GM12878 (cell line): ENCODE measurements around the gene WHAMM. TPM values are rescaled to one million over a fixed set of nuclear protein-coding genes. Genes with fewer than 3 reads are reported as not detected.

ENCODE experiments used
- ATAC-seq: fragments of 200-7000 bp; cut with Tn5 transposase; 3 replicates; pipeline ENCODE4 v1.9.1; 2020; ENCODE audit warnings: mild to moderate bottlenecking, moderate library complexity
- Bru-seq: library from RNA; stranded (reverse); fragments of 400-500 nt; gene quantifications from one replicate; lab custom pipeline; 2021; lab: Mats Ljungman, UMichigan
- BruChase-seq, 2 experiments: library from RNA; stranded (reverse); fragments of 400-500 nt; gene quantifications; one replicate each; lab custom pipeline; 2021; lab: Mats Ljungman, UMichigan
- BruUV-seq: library from RNA; stranded (reverse); fragments of 400-500 nt; replicated peaks from 2 replicates; lab custom pipeline; 2021; lab: Mats Ljungman, UMichigan
- CTCF ChIA-PET: fragments of 300-600 bp; sonication (Branson Sonifier 250); formaldehyde crosslinking; extraction: SDS; loops from one replicate; lab custom pipeline; 2021; ENCODE audit warnings: inconsistent platforms; lab: Yijun Ruan, JAX
- POLR2A ChIA-PET: fragments of 350-600 bp; formaldehyde crosslinking; extraction: SDS; loops from one replicate; lab custom pipeline; 2021; ENCODE audit warnings: inconsistent platforms; lab: Charles Lee
- RAD21 ChIA-PET: fragments of 300-600 bp; sonication (Branson Sonifier 250); formaldehyde crosslinking; loops from one replicate; lab custom pipeline; 2023; ENCODE audit warnings: antibody characterized with exemption; ENCODE audit not compliant: unreplicated experiment; lab: Charles Lee
- SMC1A ChIA-PET: fragments of 300-600 bp; sonication (Branson Sonifier 250); formaldehyde crosslinking; loops from one replicate; lab custom pipeline; 2023; ENCODE audit not compliant: unreplicated experiment, uncharacterized antibody; lab: Charles Lee
- DNase-seq: peaks from one replicate; pipeline ENCODE4 v3.0.0-alpha.2; 2011; ENCODE audit warnings: low read depth, low spot score
- FAIRE-seq: peaks from 3 replicates; lab custom pipeline; 2011; peaks lifted over from hg19 to GRCh38; lab: Jason Lieb, UNC
- H2AFZ ChIP-seq: 2 replicates; pipeline ENCODE4 v1.6.0; 2011; ENCODE audit warnings: low read depth, low read length, control low read depth; ENCODE audit not compliant: control insufficient read depth
- H3K27ac ChIP-seq: 2 replicates; pipeline ENCODE4 v1.5.1; 2011; ENCODE audit warnings: control low read depth; ENCODE audit not compliant: control insufficient read depth, insufficient read depth
- H3K27me3 ChIP-seq, 2 experiments: replicated peaks in 1 of 2; 2 replicates each; pipeline versions ENCODE4 v1.6.0 to v1.6.1; 2011; ENCODE audit warnings: low read length in 1 of 2; ENCODE audit not compliant: control insufficient read depth in 2 of 2, insufficient read depth in 2 of 2
- H3K36me3 ChIP-seq, 2 experiments: 2 replicates each; pipeline ENCODE4 v1.5.1; 2011; ENCODE audit warnings: low read length in 1 of 2; ENCODE audit not compliant: control insufficient read depth in 2 of 2, insufficient read depth in 2 of 2
- H3K4me1 ChIP-seq: 2 replicates; pipeline ENCODE4 v1.6.1; 2011; ENCODE audit warnings: mild to moderate bottlenecking, low read length, moderate library complexity, mixed read lengths; ENCODE audit not compliant: control insufficient read depth, insufficient read depth
- H3K4me2 ChIP-seq: 2 replicates; pipeline ENCODE4 v1.6.0; 2011; ENCODE audit warnings: control low read depth; ENCODE audit not compliant: control insufficient read depth, insufficient read depth
- H3K4me3 ChIP-seq: fragments of 200-600 bp; sonication (generic); 2 replicates; pipeline ENCODE4 v1.5.1; 2016
- H3K79me2 ChIP-seq: 2 replicates; pipeline ENCODE4 v1.6.0; 2011; ENCODE audit warnings: low read length; ENCODE audit not compliant: control insufficient read depth, insufficient read depth
- H3K9ac ChIP-seq: 2 replicates; pipeline ENCODE4 v1.8.0; 2011; ENCODE audit warnings: low read length, control low read depth, mixed read lengths; ENCODE audit not compliant: control insufficient read depth, insufficient read depth
- H3K9me3 ChIP-seq: replicated peaks from 3 replicates; pipeline ENCODE4 v1.5.1; 2011; ENCODE audit warnings: mild to moderate bottlenecking, low read length; ENCODE audit not compliant: control insufficient read depth, insufficient read depth
- H4K20me1 ChIP-seq: 2 replicates; pipeline ENCODE4 v1.6.0; 2011; ENCODE audit not compliant: control insufficient read depth, insufficient read depth
- ASH2L ChIP-seq: fragments of 300-600, 200-600 bp; sonication (generic); IDR thresholded peaks from 2 replicates; pipeline ENCODE4 v1.6.1; 2017; ENCODE audit warnings: low read depth, mild to moderate bottlenecking, borderline replicate concordance
- EGR1 ChIP-seq, 2 experiments: IDR thresholded peaks; 1 replicate in 1 of 2; 2 replicates in 1 of 2; pipeline ENCODE4 v1.6.1; 2011 to 2012; ENCODE audit warnings: low read depth in 2 of 2, low read length in 2 of 2, borderline replicate concordance in 1 of 2, mild to moderate bottlenecking in 1 of 2, moderate library complexity in 1 of 2
- EP300 ChIP-seq, 2 experiments: fragments of 150-350 bp in 1 of 2; IDR thresholded peaks; 2 replicates each; pipeline ENCODE4 v1.6.1; 2011 to 2012; ENCODE audit warnings: low read depth in 2 of 2, low read length in 2 of 2, borderline replicate concordance in 1 of 2, improper control_type of control experiment in 1 of 2, inconsistent platforms in 1 of 2; ENCODE audit not compliant: control insufficient read depth in 1 of 2
- FOXM1 ChIP-seq: IDR thresholded peaks from 2 replicates; pipeline ENCODE4 v1.6.1; 2012; ENCODE audit warnings: low read depth, mild to moderate bottlenecking, inconsistent platforms, low read length, moderate library complexity
- IKZF2 ChIP-seq, 2 experiments: fragments of 450-650 bp; IDR thresholded peaks; 2 replicates each; pipeline ENCODE4 v1.6.1; 2017; ENCODE audit warnings: mild to moderate bottlenecking in 2 of 2, moderate library complexity in 2 of 2
- LARP7 ChIP-seq: fragments of 450-650 bp; IDR thresholded peaks from 2 replicates; pipeline ENCODE4 v1.6.1; 2017; ENCODE audit warnings: mild to moderate bottlenecking
- TCF7 ChIP-seq: IDR thresholded peaks from 2 replicates; pipeline ENCODE4 v1.6.1; 2014; ENCODE audit warnings: antibody characterized with exemption, borderline replicate concordance
- WGBS: methylation state at CpG from one replicate; pipeline ENCODE4 v1.1.6; 2016; ENCODE audit warnings: low lambda C conversion rate; ENCODE audit not compliant: insufficient replicate concordance, insufficient coverage; ENCODE audit errors: missing lambda C conversion rate; 5-methylcytosine and 5-hydroxymethylcytosine counted together
- in situ Hi-C: fragments of 300-500 bp; cut with MboI; formaldehyde crosslinking; loops from 9 replicates; pipeline ENCODE4 v1.14.3; 2018; ENCODE audit warnings: mixed read lengths
- intact Hi-C: fragments of 100-400 bp; cut with micrococcal nuclease; formaldehyde crosslinking; loops from one replicate; pipeline ENCODE4 v1.14.2; 2022; ENCODE audit not compliant: unreplicated experiment
- long read RNA-seq, 2 experiments: library from polyadenylated mRNA; unstranded; transcript quantifications; one replicate each; pipeline ENCODE4 v2.0.0, GENCODE V29; 2019 to 2020
- polyA minus RNA-seq, 3 experiments: library from RNA; depleted of rRNA, polyadenylated mRNA; stranded (reverse); fragments of >200 nt; gene quantifications; 2 replicates each; pipeline ENCODE4 v1.2.3, GENCODE V29; 2011
- polyA plus RNA-seq, 11 experiments: library from polyadenylated mRNA; depleted of rRNA in 4 of 11; unstranded in 6 of 11; stranded (reverse) in 5 of 11; fragments of >200 nt; fragmentation: Nextera tagmentation in 4 of 11; fragmentation: Illumina TruSeq in 1 of 11; extraction: Ambion mirVana in 4 of 11; extraction: Trizol in 1 of 11; gene quantifications; 1 replicate in 1 of 11; 2 replicates in 10 of 11; pipeline versions ENCODE4 v1.2.1 to v1.2.3, GENCODE V29; 2011 to 2016; ENCODE audit warnings: inconsistent platforms in 2 of 11, missing spikeins in 2 of 11, low read depth in 1 of 11
- total RNA-seq, 4 experiments: library from RNA; depleted of rRNA in 3 of 4; stranded (reverse); fragments of >200 nt in 3 of 4; fragmentation: Illumina TruSeq in 1 of 4; extraction: Trizol in 1 of 4; gene quantifications; 2 replicates each; pipeline versions ENCODE4 v1.2.1 to v1.2.3, GENCODE V29; 2013 to 2021
- TF ChIP-seq, protein P1 (sequence below): fragments of 450-650 bp; IDR thresholded peaks from 2 replicates; pipeline ENCODE4 v1.6.1; 2018; ENCODE audit warnings: mild to moderate bottlenecking, low read depth, moderate library complexity; ENCODE audit not compliant: partially characterized antibody
- TF ChIP-seq, protein P2 (sequence below): IDR thresholded peaks from 2 replicates; pipeline ENCODE4 v1.6.1; 2011; ENCODE audit warnings: low read depth, low read length, improper control_type of control experiment, borderline replicate concordance

The WHAMM gene, protein sequence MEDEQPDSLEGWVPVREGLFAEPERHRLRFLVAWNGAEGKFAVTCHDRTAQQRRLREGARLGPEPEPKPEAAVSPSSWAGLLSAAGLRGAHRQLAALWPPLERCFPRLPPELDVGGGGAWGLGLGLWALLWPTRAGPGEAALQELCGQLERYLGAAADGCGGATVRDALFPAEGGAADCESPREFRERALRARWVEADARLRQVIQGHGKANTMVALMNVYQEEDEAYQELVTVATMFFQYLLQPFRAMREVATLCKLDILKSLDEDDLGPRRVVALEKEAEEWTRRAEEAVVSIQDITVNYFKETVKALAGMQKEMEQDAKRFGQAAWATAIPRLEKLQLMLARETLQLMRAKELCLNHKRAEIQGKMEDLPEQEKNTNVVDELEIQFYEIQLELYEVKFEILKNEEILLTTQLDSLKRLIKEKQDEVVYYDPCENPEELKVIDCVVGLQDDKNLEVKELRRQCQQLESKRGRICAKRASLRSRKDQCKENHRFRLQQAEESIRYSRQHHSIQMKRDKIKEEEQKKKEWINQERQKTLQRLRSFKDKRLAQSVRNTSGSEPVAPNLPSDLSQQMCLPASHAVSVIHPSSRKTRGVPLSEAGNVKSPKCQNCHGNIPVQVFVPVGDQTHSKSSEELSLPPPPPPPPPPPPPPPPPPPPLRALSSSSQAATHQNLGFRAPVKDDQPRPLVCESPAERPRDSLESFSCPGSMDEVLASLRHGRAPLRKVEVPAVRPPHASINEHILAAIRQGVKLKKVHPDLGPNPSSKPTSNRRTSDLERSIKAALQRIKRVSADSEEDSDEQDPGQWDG
- 14.5 and 15.4 TPM in 2 replicates for total RNA-seq (2013; cell fraction: nucleolus; rRNA removed)
- total RNA-seq (2014; rRNA removed) (2.3 and 3.1 TPM in 2 replicates), total RNA-seq (2014; rRNA removed; fragmentation: Illumina TruSeq; extraction: Trizol) (2.2 and 2.3 TPM in 2 replicates), total RNA-seq (2021) (2.9 and 4.2 TPM in 2 replicates), polyA plus RNA-seq (2011; rRNA removed) (6.5 and 6.7 TPM in 2 replicates), polyA plus RNA-seq (2014; fragmentation: Illumina TruSeq; extraction: Trizol) (3.0 and 8.2 TPM in 2 replicates), polyA plus RNA-seq (2014; fragmentation: Nextera tagmentation; extraction: Ambion mirVana) (1 to 10 TPM; 1.7 to 1.8 TPM), polyA plus RNA-seq (2014; rRNA removed) (3.0 and 3.3 TPM in 2 replicates), polyA plus RNA-seq (2016; fragmentation: Nextera tagmentation; extraction: Ambion mirVana) (1 to 10 TPM in 1 of 2 experiments, under 1 TPM in 1; 0.87 to 2.7 TPM), polyA minus RNA-seq (2011; rRNA and poly(A)+ RNA removed) (2.2 and 2.4 TPM in 2 replicates), Bru-seq, nascent RNA (percentile 95 among the genes with signal in this experiment), BruChase-seq, experiment 1, labeled RNA remaining after a 6-hour chase (percentile 89 among the genes with signal in this experiment), BruChase-seq, experiment 2, labeled RNA remaining after a 2-hour chase (percentile 88 among the genes with signal in this experiment)
- polyA plus RNA-seq (2011; ENCODE audit: low read depth): 3.1 TPM
- polyA plus RNA-seq (2011; cell fraction: cytosol; rRNA removed): 5.1 and 5.2 TPM in 2 replicates
- polyA plus RNA-seq (2011; cell fraction: nucleus; rRNA removed): 8.8 and 11.4 TPM in 2 replicates
- 4.2 and 5.0 TPM in 2 replicates for polyA plus RNA-seq (2012)
- polyA minus RNA-seq (2011; cell fraction: cytosol; rRNA and poly(A)+ RNA removed): 2.3 and 2.5 TPM in 2 replicates
- polyA minus RNA-seq (2011; cell fraction: nucleus; rRNA and poly(A)+ RNA removed): 3.6 and 7.5 TPM in 2 replicates
- long read RNA-seq, experiment 1, partial matches to known transcripts: 1 of 2 reads
- long read RNA-seq, experiment 1, other reads (novel, unspliced or antisense): 1 of 2 reads
- long read RNA-seq, experiment 2, partial matches to known transcripts: 0 of 7 reads
- long read RNA-seq, experiment 2, other reads (novel, unspliced or antisense): 7 of 7 reads

DNA sequence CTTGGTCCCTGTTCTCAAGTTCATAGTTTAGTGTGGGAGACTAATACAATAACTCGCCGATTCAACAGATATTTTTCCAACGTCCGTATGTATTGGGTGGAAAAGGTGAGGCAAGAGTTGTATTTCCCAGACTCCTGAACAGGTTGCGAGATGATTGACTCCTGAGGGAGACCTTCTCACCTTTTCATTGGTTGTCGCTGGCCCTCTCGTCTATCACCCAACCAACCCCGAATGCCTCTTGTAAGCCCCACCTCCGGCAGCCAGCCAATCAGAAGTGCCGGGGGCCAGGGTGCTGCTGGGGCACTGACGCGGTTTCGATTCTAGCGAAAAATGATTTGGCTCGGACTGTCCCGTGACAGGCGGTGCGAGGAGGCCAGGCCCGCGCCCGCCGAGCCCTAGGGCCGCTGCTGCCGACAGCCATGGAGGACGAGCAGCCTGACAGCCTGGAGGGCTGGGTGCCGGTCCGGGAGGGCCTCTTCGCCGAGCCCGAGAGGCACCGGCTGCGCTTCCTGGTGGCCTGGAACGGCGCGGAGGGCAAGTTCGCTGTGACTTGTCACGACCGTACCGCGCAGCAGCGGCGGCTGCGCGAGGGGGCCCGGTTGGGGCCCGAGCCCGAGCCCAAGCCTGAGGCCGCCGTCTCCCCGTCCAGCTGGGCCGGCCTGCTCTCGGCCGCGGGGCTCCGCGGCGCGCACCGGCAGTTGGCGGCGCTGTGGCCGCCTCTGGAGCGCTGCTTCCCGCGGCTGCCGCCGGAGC is at the start of gene WHAMM:
Gene WHAMM, plus strand, starts transcription at position 321 of the 753 bp plus-strand sequence. Its CDS starts 99 bp downstream, at position 420.
- in situ Hi-C loops (loop anchor here (10.0 kb wide), 1 partner anchor 265 kb away; the partner anchor contains the start of gene RPS17), intact Hi-C loops (loop anchor here (1.0 to 10.0 kb wide), 3 partner anchors 59 to 395 kb away; partner anchors contain the start of genes HDGFL3 and RAMAC)
- Histone ChIP-seq H3K4me2 (peak within 1 kb of the TSS; percentile 39), H3K4me1 (peaks cover 32% of the 10 kb centered on the region), H3K4me3 (peak within 1 kb of the TSS; percentile 77), H2AFZ (peak within 1 kb of the TSS; percentile 83), H3K79me2 (peaks cover 33% of the 10 kb centered on the region), H3K27ac (peak within 1 kb of the TSS; percentile 94), H4K20me1 (no peaks in the 10 kb centered on the region), H3K9me3 (no peaks in the 10 kb centered on the region), H3K27me3 (no peaks in the 10 kb centered on the region), H3K36me3 (peaks cover 0 to 10% of the 10 kb centered on the region in 2 experiments; a peak in 2 of 4 replicates), H3K9ac (peak within 1 kb of the TSS; percentile 88)
- ChIA-PET CTCF (interaction anchor here (0.9 to 2.6 kb wide), 6 partner anchors 23 to 279 kb away, joined by 3 to 12 read pairs (median 4); partner anchors contain the start of gene C15orf40), SMC1A (interaction anchor here (0.9 to 6.3 kb wide), 3 partner anchors 21 to 59 kb away, joined by 3 to 39 read pairs (median 3); no protein-coding TSS in a partner anchor), RAD21 (interaction anchor here (0.6 to 2.4 kb wide), 4 partner anchors 23 to 197 kb away, joined by 3 to 9 read pairs (median 4); partner anchors contain the start of gene RAMAC), POLR2A (interaction anchor here (0.6 to 2.6 kb wide), 4 partner anchors 23 to 176 kb away, joined by 4 to 20 read pairs (median 6); partner anchors contain the start of gene RAMAC)
- WGBS: under 1% methylated on average over 60 of the region's 67 CpGs
- FAIRE-seq: peak; percentile 80
- BruUV-seq: no TSS peak
- peak; percentile 93 for ATAC-seq
- DNase-seq: peak; percentile 88
- TF ChIP-seq FOXM1 (no peak), EP300 (IDR thresholded peaks at IDR 0.05; ENCODE audit: borderline replicate concordance in 1 of 2, control insufficient read depth in 1 of 2, low read depth in 2 of 2, low read length in 2 of 2) (0 out of 4 replicates have a peak, but pooled peaks of 1 of the 2 experiments have one; percentile 14), IKZF2 (IDR thresholded peaks at IDR 0.05) (peak in 1 of 2 experiments; percentile 35; a peak in 1 of 4 replicates), LARP7 (peak; percentile 79), TCF7 (no peak), EGR1 (IDR thresholded peaks at IDR 0.05; ENCODE audit: borderline replicate concordance in 1 of 2, low read depth in 2 of 2, low read length in 2 of 2) (no peak), ASH2L (no peak)
- TF ChIP-seq, protein P1, sequence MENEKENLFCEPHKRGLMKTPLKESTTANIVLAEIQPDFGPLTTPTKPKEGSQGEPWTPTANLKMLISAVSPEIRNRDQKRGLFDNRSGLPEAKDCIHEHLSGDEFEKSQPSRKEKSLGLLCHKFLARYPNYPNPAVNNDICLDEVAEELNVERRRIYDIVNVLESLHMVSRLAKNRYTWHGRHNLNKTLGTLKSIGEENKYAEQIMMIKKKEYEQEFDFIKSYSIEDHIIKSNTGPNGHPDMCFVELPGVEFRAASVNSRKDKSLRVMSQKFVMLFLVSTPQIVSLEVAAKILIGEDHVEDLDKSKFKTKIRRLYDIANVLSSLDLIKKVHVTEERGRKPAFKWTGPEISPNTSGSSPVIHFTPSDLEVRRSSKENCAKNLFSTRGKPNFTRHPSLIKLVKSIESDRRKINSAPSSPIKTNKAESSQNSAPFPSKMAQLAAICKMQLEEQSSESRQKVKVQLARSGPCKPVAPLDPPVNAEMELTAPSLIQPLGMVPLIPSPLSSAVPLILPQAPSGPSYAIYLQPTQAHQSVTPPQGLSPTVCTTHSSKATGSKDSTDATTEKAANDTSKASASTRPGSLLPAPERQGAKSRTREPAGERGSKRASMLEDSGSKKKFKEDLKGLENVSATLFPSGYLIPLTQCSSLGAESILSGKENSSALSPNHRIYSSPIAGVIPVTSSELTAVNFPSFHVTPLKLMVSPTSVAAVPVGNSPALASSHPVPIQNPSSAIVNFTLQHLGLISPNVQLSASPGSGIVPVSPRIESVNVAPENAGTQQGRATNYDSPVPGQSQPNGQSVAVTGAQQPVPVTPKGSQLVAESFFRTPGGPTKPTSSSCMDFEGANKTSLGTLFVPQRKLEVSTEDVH: no peak
- TF ChIP-seq, protein P2, sequence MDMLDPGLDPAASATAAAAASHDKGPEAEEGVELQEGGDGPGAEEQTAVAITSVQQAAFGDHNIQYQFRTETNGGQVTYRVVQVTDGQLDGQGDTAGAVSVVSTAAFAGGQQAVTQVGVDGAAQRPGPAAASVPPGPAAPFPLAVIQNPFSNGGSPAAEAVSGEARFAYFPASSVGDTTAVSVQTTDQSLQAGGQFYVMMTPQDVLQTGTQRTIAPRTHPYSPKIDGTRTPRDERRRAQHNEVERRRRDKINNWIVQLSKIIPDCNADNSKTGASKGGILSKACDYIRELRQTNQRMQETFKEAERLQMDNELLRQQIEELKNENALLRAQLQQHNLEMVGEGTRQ: peak; percentile 1; the same call in 1 of the 2 replicates
